Mucosa of gallbladder (tissue), 1 donor: ENCODE measurements around the gene IGSF3. TPM values are rescaled to one million over a fixed set of nuclear protein-coding genes. Genes with fewer than 3 reads are reported as not detected.
"Not testable (repeated sequence)": the region's sequence is repeated elsewhere in the genome, so short reads cannot be mapped to it uniquely, and the experiment has no call there.

Experiments
- DNase-seq: peaks from one replicate; pipeline ENCODE4 v3.0.0-alpha.2; 2020; ENCODE audit warnings: low spot score
- total RNA-seq: library from RNA; stranded (reverse); gene quantifications from one replicate; pipeline ENCODE4 v1.2.1, GENCODE V29; 2021
- donor health status: DM: no; HTN: no; CAD: no.

IGSF3 gene
- total RNA-seq, 1 donor from 2014 or later, result 21.6 TPM

DNA sequence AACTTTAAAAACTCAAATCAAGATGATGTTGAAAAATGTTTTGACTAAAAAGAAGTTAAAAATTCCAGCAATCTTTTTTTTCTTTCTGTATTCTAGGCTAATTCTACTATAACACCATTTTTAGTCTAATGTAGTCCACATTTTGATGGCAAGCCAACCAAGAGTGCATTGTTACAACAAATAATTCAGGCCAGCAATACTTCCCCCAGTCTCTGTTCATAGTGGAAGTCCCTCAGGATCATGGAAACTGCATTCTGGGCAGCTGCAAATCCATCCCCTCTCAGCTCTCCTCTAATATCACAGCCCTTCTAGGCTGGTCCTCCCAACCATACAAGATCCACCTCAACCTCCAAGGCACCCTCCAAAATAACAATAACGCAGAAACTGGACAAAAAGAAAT is 89.0 kb downstream of the IGSF3 start:
- no peak for DNase-seq

GRCh38 chr1:116577759-116578314 is 89.7 kb downstream of the IGSF3 start:
- DNase-seq, result no peak

GRCh38 chr1:116574581-116575291 is 92.8 kb downstream of the IGSF3 start:
- DNase-seq, result peak; percentile 69

DNA sequence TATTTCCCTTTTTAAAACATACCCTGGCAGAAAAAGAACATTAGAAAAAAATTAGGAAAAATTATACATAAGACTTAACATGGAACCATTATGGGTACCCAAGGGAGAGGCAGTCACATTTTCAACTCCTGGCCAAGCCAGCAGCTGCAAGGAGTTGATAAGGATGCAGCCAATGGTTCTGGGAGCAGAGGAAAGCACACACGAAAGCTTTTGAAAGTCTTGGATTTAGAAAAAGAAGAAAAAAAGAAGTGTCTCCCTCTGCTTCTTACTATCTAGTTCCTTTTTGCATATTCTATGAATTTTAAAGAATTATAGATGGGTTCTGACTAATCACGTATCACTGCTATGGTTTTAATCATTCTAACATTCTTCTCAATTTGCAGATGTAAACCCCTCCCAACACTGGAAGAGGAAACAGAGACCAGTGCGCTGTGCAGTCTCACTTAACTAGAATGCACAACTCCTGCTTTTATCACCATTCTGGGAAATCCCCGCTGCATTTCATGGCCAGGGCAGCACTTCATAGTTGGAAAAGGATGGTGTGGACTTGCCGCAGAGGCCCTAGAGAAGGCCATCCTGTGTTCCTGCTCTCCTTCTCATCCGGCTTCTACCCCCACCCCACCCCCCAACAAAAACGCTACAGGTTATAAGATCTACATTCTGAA is 94.0 kb downstream of the IGSF3 start:
- DNase-seq, result no peak

GRCh38 chr1:116572771-116573430 is 94.6 kb downstream of the IGSF3 start:
- DNase-seq, result no peak

- DNase-seq, result no peak
These were observed 95.4 kb downstream of the IGSF3 start for GRCh38 chr1:116572099-116572498.

DNA sequence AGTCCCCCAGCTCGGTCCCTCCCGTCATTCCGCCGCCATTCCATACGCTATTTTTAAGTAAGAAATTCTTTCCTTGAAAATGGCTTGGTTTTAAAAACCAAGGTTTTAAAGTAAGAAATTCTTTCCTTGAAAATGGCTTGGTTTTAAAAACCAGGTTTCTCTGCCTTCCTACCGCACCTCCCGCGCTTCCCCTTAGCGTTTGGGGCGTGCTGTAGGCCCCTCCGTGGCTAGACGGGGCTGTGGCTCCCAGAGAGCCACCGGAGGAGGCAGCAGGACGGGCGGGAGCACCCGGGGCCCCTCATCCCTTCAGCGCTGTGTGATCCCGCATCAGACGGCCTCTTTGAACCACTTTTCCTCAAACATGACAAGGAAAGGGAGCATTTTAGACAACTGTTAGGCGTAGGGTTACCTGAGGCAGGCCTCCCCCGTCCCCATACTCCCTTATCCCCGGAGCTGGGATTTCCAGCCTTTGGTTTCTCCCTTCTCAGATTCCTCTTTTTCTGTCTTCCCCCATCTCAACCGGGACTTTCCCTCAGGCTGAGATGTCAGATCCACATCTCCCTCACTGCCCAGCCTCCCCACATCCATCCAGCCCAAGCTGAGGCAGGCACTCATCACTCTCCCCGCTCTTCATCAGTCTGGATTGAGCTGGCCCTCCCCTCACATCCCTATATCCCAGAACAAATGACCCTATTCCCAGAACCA is 96.2 kb downstream of the IGSF3 start:
- no peak for DNase-seq

- peak; percentile 90 for DNase-seq
These were observed 96.9 kb downstream of the IGSF3 start, which contains the start of gene CD58 for GRCh38 chr1:116570358-116571214. CD58 (minus strand) TSS chr1:116571026; CDS start chr1:116570972, 54 bp downstream.

DNA sequence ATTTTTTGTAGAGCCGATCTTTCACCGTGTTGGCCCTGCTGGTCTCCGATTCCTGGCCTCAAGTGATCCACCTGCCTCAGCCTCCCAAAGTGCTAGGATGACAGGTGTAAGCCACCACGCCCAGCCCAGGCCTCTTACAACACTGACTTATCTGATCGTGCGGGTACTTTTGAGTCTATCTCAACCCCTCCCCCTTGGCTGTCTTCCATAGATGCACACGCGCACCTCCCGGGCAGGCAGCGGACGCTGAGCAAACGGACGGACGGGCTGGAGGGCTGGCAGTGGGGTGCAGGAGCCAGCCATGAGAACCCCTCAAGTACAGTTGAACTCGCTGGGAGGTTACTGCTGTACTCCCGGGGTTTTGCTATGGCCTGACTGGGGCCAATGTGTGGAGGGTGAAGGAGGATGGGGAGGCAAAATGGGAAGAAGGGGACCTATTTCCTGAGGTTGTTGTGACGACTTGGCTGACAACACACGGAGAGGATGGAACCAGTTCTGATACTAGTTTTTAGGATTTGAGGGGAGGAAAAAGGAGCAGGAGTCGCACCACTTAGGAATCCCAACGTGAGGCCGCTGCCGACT is 97.7 kb downstream of the IGSF3 start:
- peak; percentile 65 for DNase-seq

- no peak for DNase-seq
These were observed 98.2 kb downstream of the IGSF3 start for GRCh38 chr1:116569381-116569670.

GRCh38 chr1:116568662-116569380 is 98.7 kb downstream of the IGSF3 start:
- no peak for DNase-seq

DNA sequence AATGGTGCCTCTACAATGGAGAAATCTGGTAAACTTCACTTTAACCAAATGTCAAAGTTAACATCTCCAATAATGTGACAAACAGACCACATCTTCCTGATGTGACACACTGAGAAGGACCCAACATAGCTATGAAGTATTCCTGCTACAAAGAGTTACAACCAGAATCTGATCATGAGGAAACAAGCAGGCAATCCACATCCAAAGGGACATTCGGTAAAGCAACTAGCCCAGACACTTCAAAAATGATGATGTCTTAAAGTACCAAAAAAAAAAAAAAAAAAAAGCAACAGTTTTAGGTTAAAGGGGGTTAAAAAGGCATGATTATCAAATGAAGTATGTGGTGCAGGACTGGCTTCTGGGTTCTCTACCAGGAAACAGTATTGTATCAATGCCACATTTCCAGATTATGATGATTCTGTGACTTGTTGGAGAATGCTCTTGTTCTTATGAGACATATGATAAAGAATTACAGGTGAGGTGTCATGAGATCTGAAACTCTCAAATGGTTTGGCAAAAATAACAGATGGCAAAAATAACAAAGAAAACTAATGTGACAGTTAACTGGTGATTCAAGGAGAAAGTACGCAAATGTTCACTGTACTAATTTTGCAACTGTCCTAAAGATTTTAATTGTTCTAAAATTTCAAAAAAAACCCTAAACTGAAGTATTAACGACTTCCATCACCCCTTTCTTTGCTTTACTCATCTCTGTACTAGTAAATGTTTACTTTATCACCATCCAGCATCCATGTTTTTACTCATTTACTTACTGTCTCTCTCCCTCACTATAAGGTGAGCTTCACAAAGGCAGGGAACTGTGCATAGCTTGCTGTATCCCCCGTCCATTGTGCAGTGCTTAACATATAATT is 99.5 kb downstream of the IGSF3 start:
- DNase-seq, result no peak

DNA sequence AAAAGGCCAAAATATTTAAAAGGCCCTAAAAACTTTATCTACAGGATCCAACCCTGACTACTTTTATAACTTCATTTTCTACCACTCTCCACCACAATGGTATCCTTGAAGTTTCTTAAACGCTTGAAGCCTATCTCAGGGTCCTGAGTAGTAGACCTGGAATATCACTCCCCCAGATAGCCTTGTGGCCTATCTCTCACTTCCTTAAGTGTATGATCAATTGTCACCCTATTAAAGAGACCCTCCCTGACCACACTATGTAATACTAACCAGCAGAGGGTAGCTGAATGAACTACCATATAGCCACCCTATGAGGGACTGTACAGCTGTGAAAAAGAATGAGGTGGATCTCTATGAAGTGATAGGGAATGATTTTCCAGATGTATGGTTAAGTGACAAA is 102.3 kb downstream of the IGSF3 start:
- DNase-seq, result no peak

DNA sequence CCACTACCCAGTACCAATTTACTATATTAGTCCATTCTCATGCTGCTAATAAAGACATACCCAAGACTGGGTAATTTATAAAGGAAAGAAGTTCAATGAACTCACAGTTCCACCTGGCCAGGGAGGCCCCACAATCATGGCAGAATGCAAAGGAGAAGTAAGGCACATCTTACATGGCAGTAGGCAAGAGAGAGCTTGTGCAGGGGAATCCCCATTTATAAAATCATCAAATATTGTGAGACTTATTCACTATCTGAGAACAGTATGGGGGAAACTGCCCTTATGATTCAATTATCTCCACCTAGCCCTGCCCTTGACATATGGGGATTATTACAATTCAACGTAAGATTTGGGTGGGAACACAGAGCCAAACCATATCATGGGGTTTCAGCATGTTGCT is 103.1 kb downstream of the IGSF3 start:
- no peak for DNase-seq

GRCh38 chr1:116562465-116562864 is 105.1 kb downstream of the IGSF3 start:
- DNase-seq, result not testable (repeated sequence)

DNA sequence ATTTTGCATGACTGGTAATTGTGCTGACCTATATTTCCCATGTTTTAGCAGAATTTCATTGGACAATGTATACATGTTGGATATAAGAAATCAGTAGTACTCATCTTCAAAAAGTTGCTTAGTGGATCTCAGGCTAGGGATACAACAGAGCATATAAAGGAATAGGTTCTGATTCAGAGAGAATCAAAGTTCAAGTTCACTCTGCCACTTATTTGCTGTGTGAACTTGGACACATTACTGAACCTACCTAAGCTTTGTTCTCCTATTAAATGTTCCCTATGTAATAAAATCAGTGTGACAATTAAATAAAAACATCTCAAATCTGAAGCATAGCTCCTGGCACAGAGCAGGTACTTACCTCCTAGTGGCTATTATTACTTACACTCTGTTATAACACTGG is 106.0 kb downstream of the IGSF3 start:
- no peak for DNase-seq

GRCh38 chr1:116560704-116561490 is 106.6 kb downstream of the IGSF3 start:
- no peak for DNase-seq

GRCh38 chr1:116559304-116559761 is 108.2 kb downstream of the IGSF3 start:
- DNase-seq, result no peak
